Prostate gland (tissue), 2 donors: ENCODE data around the gene ZC3H12A.

Experiments
- POLR2A ChIP-seq: fragments of 450-650 bp; IDR thresholded peaks from one replicate; pipeline ENCODE4 v1.6.1; 2016; ENCODE audit warnings: antibody characterized with exemption, mild to moderate bottlenecking
- POLR2AphosphoS5 ChIP-seq: sonication (generic); formaldehyde crosslinking; IDR thresholded peaks from one replicate; pipeline ENCODE4 v1.6.1; 2017; ENCODE audit warnings: antibody characterized with exemption
- TF ChIP-seq, protein P1 (sequence below), 4 experiments: fragments of 200-600 bp in 2 of 4; fragments of 450-650 bp in 2 of 4; sonication (generic) in 2 of 4; IDR thresholded peaks; 1 replicate in 3 of 4; 2 replicates in 1 of 4; pipeline ENCODE4 v1.5.1; 2016 to 2019; ENCODE audit warnings: antibody characterized with exemption in 4 of 4, mild to moderate bottlenecking in 2 of 4, moderate library complexity in 2 of 4

DNA sequence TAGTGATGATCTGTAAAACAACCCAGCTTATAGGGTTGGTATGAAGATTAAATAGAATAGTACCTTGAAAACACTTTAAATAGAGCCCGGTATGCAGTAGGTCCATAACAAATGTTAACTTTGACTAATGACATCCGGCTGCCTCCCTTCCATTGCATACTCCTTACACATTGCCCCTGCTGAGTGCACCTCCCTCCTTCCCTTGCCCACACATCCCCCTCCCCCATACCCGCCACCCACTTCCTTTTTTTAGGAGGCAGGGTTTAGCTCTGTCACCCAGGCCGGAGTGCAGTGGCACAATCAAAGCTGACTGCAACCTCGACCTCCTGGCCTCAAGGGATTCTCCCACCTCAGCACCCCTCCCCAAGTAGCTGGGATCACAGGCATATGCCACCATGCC is 24.4 kb upstream of the ZC3H12A start:
- TF ChIP-seq, protein P1, sequence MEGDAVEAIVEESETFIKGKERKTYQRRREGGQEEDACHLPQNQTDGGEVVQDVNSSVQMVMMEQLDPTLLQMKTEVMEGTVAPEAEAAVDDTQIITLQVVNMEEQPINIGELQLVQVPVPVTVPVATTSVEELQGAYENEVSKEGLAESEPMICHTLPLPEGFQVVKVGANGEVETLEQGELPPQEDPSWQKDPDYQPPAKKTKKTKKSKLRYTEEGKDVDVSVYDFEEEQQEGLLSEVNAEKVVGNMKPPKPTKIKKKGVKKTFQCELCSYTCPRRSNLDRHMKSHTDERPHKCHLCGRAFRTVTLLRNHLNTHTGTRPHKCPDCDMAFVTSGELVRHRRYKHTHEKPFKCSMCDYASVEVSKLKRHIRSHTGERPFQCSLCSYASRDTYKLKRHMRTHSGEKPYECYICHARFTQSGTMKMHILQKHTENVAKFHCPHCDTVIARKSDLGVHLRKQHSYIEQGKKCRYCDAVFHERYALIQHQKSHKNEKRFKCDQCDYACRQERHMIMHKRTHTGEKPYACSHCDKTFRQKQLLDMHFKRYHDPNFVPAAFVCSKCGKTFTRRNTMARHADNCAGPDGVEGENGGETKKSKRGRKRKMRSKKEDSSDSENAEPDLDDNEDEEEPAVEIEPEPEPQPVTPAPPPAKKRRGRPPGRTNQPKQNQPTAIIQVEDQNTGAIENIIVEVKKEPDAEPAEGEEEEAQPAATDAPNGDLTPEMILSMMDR (IDR thresholded peaks at IDR 0.05), result no peak
- TF ChIP-seq POLR2AphosphoS5 (no peak), POLR2A (no peak)
